Heart right ventricle (tissue), 16 donors: ENCODE data around the gene CHAF1B. TPM values are rescaled to one million over a fixed set of nuclear protein-coding genes. Genes with fewer than 3 reads are reported as not detected.
"Not testable (repeated sequence)": the region's sequence is repeated elsewhere in the genome, so short reads cannot be mapped to it uniquely, and the experiment has no call there.

ENCODE experiments used
- ATAC-seq, 8 donors: fragments of 200-7000 bp; cut with Tn5 transposase; one replicate each; pipeline ENCODE4 v1.9.1; 2020; ENCODE audit warnings: mild to moderate bottlenecking in 8 of 8, moderate library complexity in 8 of 8, moderate number of reproducible peaks in 1 of 8
- DNase-seq, 2 donors: peaks; one replicate each; pipeline ENCODE4 v3.0.0-alpha.2; 2020
- H3K27ac ChIP-seq, 10 donors: fragments of 200-600 bp; sonication (generic) in 2 of 10; one replicate each; pipeline versions ENCODE4 v1.5.0 to v1.8.0; 2020 to 2022; ENCODE audit warnings: mild to moderate bottlenecking in 3 of 10
- H3K27me3 ChIP-seq, 7 donors: fragments of 200-600 bp; one replicate each; pipeline ENCODE4 v1.8.0; 2021 to 2022; ENCODE audit warnings: mild to moderate bottlenecking in 2 of 7
- H3K36me3 ChIP-seq, 9 donors: fragments of 200-600 bp; sonication (generic) in 1 of 9; one replicate each; pipeline versions ENCODE4 v1.5.0 to v1.8.0; 2020 to 2022; ENCODE audit warnings: mild to moderate bottlenecking in 2 of 9
- H3K4me1 ChIP-seq, 9 donors: fragments of 200-600 bp; sonication (generic) in 1 of 9; one replicate each; pipeline versions ENCODE4 v1.5.0 to v1.8.0; 2020 to 2022; ENCODE audit warnings: mild to moderate bottlenecking in 4 of 9
- H3K4me3 ChIP-seq, 10 donors: fragments of 200-600 bp; sonication (generic) in 2 of 10; one replicate each; pipeline versions ENCODE4 v1.5.0 to v1.8.0; 2020 to 2022; ENCODE audit warnings: mild to moderate bottlenecking in 7 of 10, moderate library complexity in 2 of 10
- H3K9me3 ChIP-seq, 11 donors: fragments of 200-600 bp in 10 of 11; sonication (generic) in 2 of 11; one replicate each; pipeline versions ENCODE4 v1.5.0 to v1.8.0; 2013 to 2022; ENCODE audit warnings: mild to moderate bottlenecking in 2 of 11, control low read depth in 1 of 11, moderate library complexity in 1 of 11
- CTCF ChIP-seq, 9 donors: fragments of 200-600 bp; sonication (generic) in 2 of 9; IDR thresholded peaks; one replicate each; pipeline versions ENCODE4 v1.5.0 to v1.8.0; 2021 to 2022; ENCODE audit warnings: antibody characterized with exemption in 9 of 9, mild to moderate bottlenecking in 5 of 9, moderate library complexity in 1 of 9
- WGBS, 2 donors: extraction: QIAGEN DNeasy Blood & Tissue Kit; methylation state at CpG; one replicate each; pipeline ENCODE4 v1.1.7; 2013; ENCODE audit warnings: inconsistent platforms in 1 of 2; 5-methylcytosine and 5-hydroxymethylcytosine counted together
- intact Hi-C, 10 donors: fragments of 100-400 bp; cut with DNase I; formaldehyde crosslinking; loops; one replicate each; pipeline versions ENCODE4 v1.11.1 to v1.14.2; 2022
- long read RNA-seq, 3 donors: library from polyadenylated mRNA; unstranded; transcript quantifications; one replicate each; pipeline ENCODE4 v2.0.0, GENCODE V29; 2020 to 2021
- polyA plus RNA-seq, 2 donors: library from polyadenylated mRNA; stranded (reverse); fragments of 200-250 nt; gene quantifications; one replicate each; pipeline ENCODE4 v1.2.3, GENCODE V29; 2013
- total RNA-seq, 10 donors: library from RNA; stranded (reverse); fragmentation: NEBNext Ultra II Directional in 3 of 10; extraction: Animal tissue kit (Norgen Biotek cat#: 25700) in 3 of 10; gene quantifications; one replicate each; pipeline versions ENCODE4 v1.2.1 to v1.2.4, GENCODE V29; 2021 to 2023
- donor health status: Arrhythmogenic right ventricular cardiomyopathy.
- donor health status: ischemic (EF 13 %, LVEDD 7.1; RV severe dilation, severe dysfunction).
- donor health status: healthy with polysubstance abuse.
- donor health status: DM: no; HTN: yes; CAD: no.
- donor health status: DM: no; HTN: no; CAD: no.
- donor health status: ischemic (EF 25% LVEDD 6.9; RV normal size, moderate dysfunction).
- donor health status: ischemic (EF 25% LVEDD 5.7; RV mildly dilated, moderate dysfunction).
- donor health status: healthy.
- donor health status: DM: yes; HTN: yes; CAD: no.
- donor health status: Ischemic cardiomyopathy.
- donor health status: ischemic (EF 35%, LVEDD 5.7; RV mildly dilated, moderate dysfunction).
- donor health status: nonischemic (EF 11% LVEDD 7.7; RV severe dilation, severe dysfunction).
- donor health status: DM: yes; HTN: yes; CAD: no.
- donor health status: PGD.
- donor health status: ischemic (EF 29% LVEDD 5.4; RV normal size, mild dysfunction).
- donor health status: nonischemic (EF 23%, LVEDD 6.1; RV moderate dilation, normal function).

Gene CHAF1B
- total RNA-seq: 1 to 10 TPM in 2 of 10 donors, under 1 TPM in 8; 0.24 to 1.3 (median 0.48) TPM
- polyA plus RNA-seq: under 1 TPM; 0.46 to 0.51 TPM
- long read RNA-seq, donor 1: 0 reads
- long read RNA-seq, donor 2, full-length matches to known transcripts: 1 of 1 reads
- long read RNA-seq, donor 2, partial matches to known transcripts: 0 of 1 reads
- long read RNA-seq, donor 2, other reads (novel, unspliced or antisense): 0 of 1 reads
- long read RNA-seq, donor 3, full-length matches to known transcripts: 3 of 4 reads
- long read RNA-seq, donor 3, partial matches to known transcripts: 0 of 4 reads
- long read RNA-seq, donor 3, other reads (novel, unspliced or antisense): 1 of 4 reads

- Histone ChIP-seq H3K4me1 (peaks cover 0 to 7% (median 4%) of the 10 kb centered on the region in 9 donors), H3K4me3 (peak within 1 kb of the TSS; percentile 54 to 69 (median 62)), H3K36me3 (no peaks in the 10 kb centered on the region), H3K27ac (peak within 1 kb of the TSS in 3 of 10 donors; percentile 18 to 62 (median 22)), H3K9me3 (no peaks in the 10 kb centered on the region), H3K27me3 (no peaks in the 10 kb centered on the region)
- intact Hi-C loops: loop anchor here in 1 of 10 donors (10.0 kb wide), 1 partner anchor 61 kb away; the partner anchor contains the start of gene MORC3
- peak; percentile 61 to 81 for DNase-seq
- ATAC-seq: peak; percentile 90 to 96 (median 94)
- 2% methylated on average over 50 to 77 of the region's 77 CpGs for WGBS, 2 donors
- TF ChIP-seq CTCF (IDR thresholded peaks at IDR 0.05): no peak
These were observed at the start of gene CHAF1B for GRCh38 chr21:36385233-36386030. Gene CHAF1B (plus strand): TSS chr21:36385392. CDS start chr21:36386137, 745 bp downstream.

GRCh38 chr21:36337099-36337509 lies 48.1 kb upstream of the CHAF1B start:
- intact Hi-C loops: loop anchor here in 1 of 10 donors (10.0 kb wide), 1 partner anchor 1732 kb away; no protein-coding TSS in a partner anchor
- H3K4me3 ChIP-seq: no peak overlapping the region
- H3K36me3 ChIP-seq: peaks cover 0 to 94% (median 53%) of the 10 kb centered on the region in 9 donors
- peak overlapping the region in 1 of 10 donors; percentile 6 for H3K27ac ChIP-seq
- no peaks in the 10 kb centered on the region for H3K9me3 ChIP-seq
- no peaks in the 10 kb centered on the region for H3K27me3 ChIP-seq
- ATAC-seq: peak in 1 of 8 donors; percentile 66
- H3K4me1 ChIP-seq: peaks cover 0 to 25% (median 11%) of the 10 kb centered on the region in 9 donors
- 92 to 95% methylated on average over 3 of the region's 3 CpGs for WGBS, 2 donors
- DNase-seq: no peak
- no peak for TF ChIP-seq CTCF (IDR thresholded peaks at IDR 0.05)

- no peaks in the 10 kb centered on the region for H3K9me3 ChIP-seq
- intact Hi-C loops: loop anchor here in 1 of 10 donors (10.0 kb wide), 1 partner anchor 1734 kb away; no protein-coding TSS in a partner anchor
These were observed 46.2 kb upstream of the CHAF1B start for GRCh38 chr21:36338975-36339374.

GRCh38 chr21:36342581-36342980 lies 42.6 kb upstream of the CHAF1B start:
- DNase-seq, ATAC-seq, H3K27me3 ChIP-seq, H3K4me3 ChIP-seq, intact Hi-C loops, H3K27ac ChIP-seq, H3K4me1 ChIP-seq, H3K9me3 ChIP-seq: not testable (repeated sequence)
- H3K36me3 ChIP-seq: peaks cover 0 to 100% (median 80%) of the 10 kb centered on the region in 9 donors
- WGBS, 2 donors: 84 to 86% methylated on average over 7 of the region's 7 CpGs

More at GRCh38 chr21:36338975-36339374, 46.2 kb upstream of the CHAF1B start:
- Histone ChIP-seq H3K27ac (no peak overlapping the region), H3K4me1 (peaks cover 0 to 11% (median 0%) of the 10 kb centered on the region in 9 donors), H3K36me3 (peaks cover 0 to 100% (median 71%) of the 10 kb centered on the region in 9 donors), H3K27me3 (no peaks in the 10 kb centered on the region), H3K4me3 (no peak overlapping the region)
- no peak for TF ChIP-seq CTCF (IDR thresholded peaks at IDR 0.05)
- 95 to 98% methylated on average over 10 of the region's 10 CpGs for WGBS, 2 donors
- DNase-seq (no peak), ATAC-seq (no peak)
